Nephron (organoid): Measurements from ENCODE around the gene HSPG2.
"Not testable (repeated sequence)": the region's sequence is repeated elsewhere in the genome, so short reads cannot be mapped to it uniquely, and the experiment has no call there.

Experiments
- H3K27ac Mint-ChIP-seq, 3 experiments: 2 replicates each; pipeline ENCODE4 v1.8.0; 2020; ENCODE audit warnings: mixed read lengths in 3 of 3, mild to moderate bottlenecking in 2 of 3, moderate library complexity in 1 of 3
- H3K27me3 Mint-ChIP-seq: 2 replicates; pipeline ENCODE4 v1.8.0; 2021; ENCODE audit warnings: low read depth, mild to moderate bottlenecking, moderate library complexity, mixed read lengths
- H3K36me3 Mint-ChIP-seq: 2 replicates; pipeline ENCODE4 v1.8.0; 2020; ENCODE audit warnings: low read depth, mixed read lengths
- H3K4me1 Mint-ChIP-seq: 2 replicates; pipeline ENCODE4 v1.8.0; 2020; ENCODE audit warnings: mixed read lengths
- H3K4me3 Mint-ChIP-seq, 3 experiments: 2 replicates each; pipeline ENCODE4 v1.8.0; 2020; ENCODE audit warnings: mild to moderate bottlenecking in 3 of 3, mixed read lengths in 3 of 3, moderate library complexity in 2 of 3
- H3K9me3 Mint-ChIP-seq: 2 replicates; pipeline ENCODE4 v1.8.0; 2020; ENCODE audit warnings: mixed read lengths
- TF ChIP-seq, protein P1 (sequence below), 3 experiments: fragments of 200-600 bp; sonication (generic); IDR thresholded peaks; one replicate each; pipeline ENCODE4 v1.5.0; 2021; ENCODE audit warnings: antibody characterized with exemption in 3 of 3; ENCODE audit not compliant: unreplicated experiment in 3 of 3

HSPG2 gene

DNA sequence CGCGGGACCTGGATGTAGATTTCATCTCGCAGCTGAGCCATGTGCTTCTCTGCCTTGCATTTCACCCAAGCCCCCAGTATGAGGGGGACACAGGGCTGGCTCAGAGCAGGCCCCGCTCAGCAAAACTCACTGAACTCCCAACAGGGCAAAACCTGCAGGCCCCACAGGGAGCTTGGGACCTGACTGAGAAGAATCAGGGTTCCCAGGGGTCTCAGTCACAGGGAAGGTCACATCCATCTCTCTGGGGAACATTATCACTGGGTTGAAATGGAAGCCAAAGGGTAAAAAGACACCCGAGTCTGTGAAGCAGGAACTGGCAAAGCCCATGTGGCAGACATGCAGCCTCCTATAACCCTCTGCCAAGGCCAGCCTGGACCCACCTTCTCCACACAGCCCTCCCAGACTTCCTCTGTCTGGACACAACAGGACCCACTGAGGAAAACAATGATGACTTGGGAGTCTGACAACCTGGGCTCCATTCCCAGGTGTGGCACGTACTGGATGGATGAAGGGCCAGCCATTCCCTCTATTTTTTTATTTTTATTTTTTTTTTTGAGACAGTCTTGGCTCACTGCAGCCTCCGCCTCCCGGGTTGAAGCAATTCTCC lies 11.7 kb downstream of the HSPG2 start:
- TF ChIP-seq, protein P1, sequence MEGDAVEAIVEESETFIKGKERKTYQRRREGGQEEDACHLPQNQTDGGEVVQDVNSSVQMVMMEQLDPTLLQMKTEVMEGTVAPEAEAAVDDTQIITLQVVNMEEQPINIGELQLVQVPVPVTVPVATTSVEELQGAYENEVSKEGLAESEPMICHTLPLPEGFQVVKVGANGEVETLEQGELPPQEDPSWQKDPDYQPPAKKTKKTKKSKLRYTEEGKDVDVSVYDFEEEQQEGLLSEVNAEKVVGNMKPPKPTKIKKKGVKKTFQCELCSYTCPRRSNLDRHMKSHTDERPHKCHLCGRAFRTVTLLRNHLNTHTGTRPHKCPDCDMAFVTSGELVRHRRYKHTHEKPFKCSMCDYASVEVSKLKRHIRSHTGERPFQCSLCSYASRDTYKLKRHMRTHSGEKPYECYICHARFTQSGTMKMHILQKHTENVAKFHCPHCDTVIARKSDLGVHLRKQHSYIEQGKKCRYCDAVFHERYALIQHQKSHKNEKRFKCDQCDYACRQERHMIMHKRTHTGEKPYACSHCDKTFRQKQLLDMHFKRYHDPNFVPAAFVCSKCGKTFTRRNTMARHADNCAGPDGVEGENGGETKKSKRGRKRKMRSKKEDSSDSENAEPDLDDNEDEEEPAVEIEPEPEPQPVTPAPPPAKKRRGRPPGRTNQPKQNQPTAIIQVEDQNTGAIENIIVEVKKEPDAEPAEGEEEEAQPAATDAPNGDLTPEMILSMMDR (IDR thresholded peaks at IDR 0.05; ENCODE audit: unreplicated experiment in 3 of 3), result no peak
- Mint-ChIP-seq H3K4me3 (no peak overlapping the region), H3K9me3 (no peaks in the 10 kb centered on the region), H3K36me3 (peaks cover 6% of the 10 kb centered on the region), H3K4me1 (peaks cover 57% of the 10 kb centered on the region), H3K27me3 (no peaks in the 10 kb centered on the region), H3K27ac (peak overlapping the region; percentile 41 to 81 (median 76))

DNA sequence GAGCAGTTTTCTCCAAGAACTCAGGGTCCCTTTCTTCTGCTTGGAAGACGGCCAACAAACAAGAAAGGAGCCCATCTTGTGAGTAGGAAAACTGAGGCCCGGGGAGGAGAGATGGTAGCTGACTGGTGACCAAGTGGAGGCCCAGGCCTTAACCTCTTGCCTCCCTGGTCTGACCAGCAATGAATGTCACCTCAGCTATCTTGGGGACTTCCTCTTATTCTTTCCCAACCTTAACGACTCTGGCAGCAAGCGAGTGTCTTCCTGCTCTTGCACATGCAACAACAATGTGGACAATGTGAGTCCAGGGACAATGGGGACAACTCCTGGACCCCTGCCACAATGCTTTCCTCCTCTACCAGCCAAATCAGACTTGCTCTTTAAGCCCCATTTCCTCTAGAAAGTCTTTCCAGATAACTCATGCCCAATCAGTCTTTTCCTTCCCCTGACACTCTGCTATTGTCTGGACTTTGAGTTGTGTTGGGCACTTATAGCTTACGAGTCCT lies 12.6 kb downstream of the HSPG2 start:
- peak overlapping the region; percentile 76 to 97 (median 81) for H3K27ac Mint-ChIP-seq
- H3K27me3 Mint-ChIP-seq, result no peaks in the 10 kb centered on the region
- H3K4me3 Mint-ChIP-seq, result peak overlapping the region in 1 of 3 experiments; percentile 6
- peaks cover 52% of the 10 kb centered on the region for H3K4me1 Mint-ChIP-seq
- TF ChIP-seq, protein P1 (IDR thresholded peaks at IDR 0.05; ENCODE audit: unreplicated experiment in 3 of 3), result no peak
- peaks cover under 1% of the 10 kb centered on the region for H3K36me3 Mint-ChIP-seq
- H3K9me3 Mint-ChIP-seq, result no peaks in the 10 kb centered on the region

DNA sequence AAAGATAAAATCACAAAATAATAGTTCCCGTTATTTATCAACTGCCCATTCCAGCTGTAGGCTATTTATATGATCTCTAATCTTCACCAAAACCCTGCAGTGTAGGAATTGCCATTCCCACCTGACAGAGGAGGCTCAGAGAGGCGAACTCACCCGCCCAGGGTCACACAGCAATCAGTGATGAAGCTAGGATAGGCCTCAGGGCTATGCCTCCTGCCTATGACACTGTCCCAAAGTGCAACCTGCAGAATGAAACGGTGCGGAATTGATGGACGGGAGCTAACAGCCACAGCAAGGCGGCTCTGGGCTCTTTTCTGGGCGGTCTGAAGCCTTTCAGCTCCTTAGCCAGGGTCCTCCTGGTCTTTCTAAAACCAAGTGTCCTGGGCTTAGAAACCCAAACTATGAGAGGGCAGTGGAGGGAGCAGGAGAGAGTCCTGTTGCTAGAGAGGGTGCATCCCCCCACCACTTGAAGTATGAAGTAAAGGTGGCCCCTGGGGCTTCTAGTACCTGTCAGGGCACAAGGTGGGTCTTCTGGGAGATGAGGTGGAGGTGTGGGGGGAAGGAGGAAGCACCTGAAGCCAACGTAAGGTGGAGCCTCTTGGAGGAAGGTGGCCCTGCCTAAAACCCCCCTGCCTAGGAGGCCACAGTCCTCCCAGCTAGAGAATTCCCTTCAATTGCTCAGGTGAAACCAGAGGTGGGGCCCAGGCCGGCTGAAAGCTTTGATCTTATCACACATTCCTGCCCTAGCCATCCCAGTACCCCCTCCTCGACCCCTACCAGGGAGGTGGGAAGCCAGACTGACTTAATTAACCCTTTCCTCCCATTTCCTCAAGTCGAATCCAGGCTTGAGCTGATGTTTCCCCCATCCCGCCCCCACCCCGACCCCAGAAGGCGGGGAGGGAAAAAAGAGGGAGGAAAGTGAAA lies 14.8 kb downstream of the HSPG2 start:
- H3K27me3 Mint-ChIP-seq, result no peaks in the 10 kb centered on the region
- peak overlapping the region; percentile 88 to 97 (median 94) for H3K27ac Mint-ChIP-seq
- peak overlapping the region in 1 of 3 experiments; percentile 15 for H3K4me3 Mint-ChIP-seq
- H3K36me3 Mint-ChIP-seq, result peaks cover 4% of the 10 kb centered on the region
- H3K4me1 Mint-ChIP-seq, result peaks cover 60% of the 10 kb centered on the region
- no peaks in the 10 kb centered on the region for H3K9me3 Mint-ChIP-seq
- TF ChIP-seq, protein P1 (IDR thresholded peaks at IDR 0.05; ENCODE audit: unreplicated experiment in 3 of 3), result no peak

DNA sequence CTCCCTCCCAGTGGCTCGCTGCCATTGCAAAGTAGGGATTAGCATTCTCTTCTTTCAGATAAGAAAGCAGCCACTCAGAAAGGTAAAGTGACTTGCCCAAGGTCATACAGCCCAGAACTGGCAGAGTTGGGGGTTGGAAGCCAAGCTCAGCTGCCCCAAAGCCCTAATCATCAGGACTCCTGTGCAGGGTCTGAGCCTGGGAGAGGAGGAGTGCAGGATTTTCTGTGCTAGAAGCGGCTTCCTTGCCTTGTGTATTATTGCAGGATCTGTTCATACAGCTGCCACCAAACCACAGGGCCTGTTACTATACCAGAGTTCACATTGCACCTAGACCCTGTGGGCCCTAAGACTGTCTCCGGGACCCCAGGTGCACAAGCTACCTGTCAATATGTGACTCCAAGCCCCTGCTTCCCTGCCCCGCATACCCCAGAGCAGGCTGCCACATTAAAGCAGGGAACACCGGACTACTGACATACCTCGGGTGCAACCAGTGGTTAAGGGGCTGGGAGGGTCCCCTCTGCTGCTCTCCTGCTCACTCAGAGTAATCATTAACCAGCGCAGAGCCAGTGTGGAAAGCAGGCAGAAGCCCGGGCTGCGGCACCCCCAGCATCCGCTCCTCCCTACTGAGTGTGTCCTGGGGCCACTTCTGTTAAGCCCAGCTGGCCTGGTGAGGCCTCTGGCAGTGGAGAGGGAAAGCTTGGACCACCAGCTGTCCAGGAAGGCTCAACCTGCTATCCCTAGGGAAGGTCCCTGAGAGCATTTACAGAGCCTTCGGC lies 15.8 kb downstream of the HSPG2 start:
- Mint-ChIP-seq H3K4me1 (peaks cover 53% of the 10 kb centered on the region), H3K36me3 (peaks cover 4% of the 10 kb centered on the region), H3K9me3 (no peaks in the 10 kb centered on the region), H3K27ac (peak overlapping the region; percentile 88 to 97 (median 94)), H3K4me3 (peak overlapping the region in 1 of 3 experiments; percentile 12), H3K27me3 (no peaks in the 10 kb centered on the region)
- TF ChIP-seq, protein P1 (IDR thresholded peaks at IDR 0.05; ENCODE audit: unreplicated experiment in 3 of 3), result no peak

DNA sequence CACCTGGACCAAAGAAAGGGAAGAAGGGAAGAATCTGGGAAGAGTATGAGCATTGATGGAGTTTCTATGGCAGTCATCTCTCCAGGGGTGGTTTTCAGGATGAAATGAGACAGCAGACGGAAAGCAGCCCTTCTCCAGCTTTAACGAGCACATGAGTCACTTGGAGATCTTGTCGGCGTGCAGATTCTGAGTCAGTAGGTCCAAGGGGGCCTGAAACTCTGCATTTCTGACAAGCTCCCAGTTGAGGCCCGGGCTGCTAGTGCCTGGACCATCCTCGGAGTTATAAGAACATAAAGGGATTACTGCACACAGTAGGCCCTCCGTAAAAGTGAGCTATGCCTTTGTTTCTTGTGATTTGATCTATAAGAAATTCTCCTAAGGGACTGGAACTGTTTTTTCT lies 17.6 kb downstream of the HSPG2 start:
- Mint-ChIP-seq H3K9me3 (no peaks in the 10 kb centered on the region), H3K27me3 (no peaks in the 10 kb centered on the region), H3K4me1 (peaks cover 51% of the 10 kb centered on the region), H3K4me3 (no peak overlapping the region), H3K27ac (peak overlapping the region in 2 of 3 experiments; percentile 58 to 76), H3K36me3 (peaks cover 9% of the 10 kb centered on the region)
- TF ChIP-seq, protein P1 (IDR thresholded peaks at IDR 0.05; ENCODE audit: unreplicated experiment in 3 of 3), result no peak

DNA sequence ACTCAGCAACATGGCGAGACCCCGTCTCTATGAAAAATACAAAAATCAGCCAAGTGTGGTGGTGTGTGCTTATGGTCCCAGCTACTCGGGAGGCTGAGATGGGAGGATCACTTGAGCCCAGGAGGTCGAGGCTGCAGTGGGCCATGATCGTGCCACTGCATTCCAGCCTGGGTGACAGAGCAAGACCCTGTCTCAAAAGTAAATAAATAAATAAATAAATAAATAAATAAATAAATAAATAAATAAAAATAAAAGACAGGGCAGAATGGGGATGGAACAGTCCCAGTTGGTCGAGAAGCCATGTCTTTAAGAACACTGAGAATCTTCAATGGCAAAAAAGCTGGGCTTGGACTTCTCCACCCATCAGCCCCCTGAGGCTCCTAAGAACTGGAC lies 19.9 kb downstream of the HSPG2 start:
- H3K36me3 Mint-ChIP-seq, H3K27me3 Mint-ChIP-seq, H3K4me3 Mint-ChIP-seq, H3K9me3 Mint-ChIP-seq: not testable (repeated sequence)
- Mint-ChIP-seq H3K4me1 (peaks cover 55% of the 10 kb centered on the region), H3K27ac (peak overlapping the region in 1 of 3 experiments; percentile 64)
